SU-DHL-6 (cell line): ENCODE measurements around the gene NDUFAB1.
"Not testable (repeated sequence)": the region's sequence is repeated elsewhere in the genome, so short reads cannot be mapped to it uniquely, and the experiment has no call there.

ENCODE experiments used
- H2AFZ ChIP-seq: fragments of 200-600 bp; sonication (generic); 2 replicates; pipeline ENCODE4 v1.6.1; 2014; ENCODE audit warnings: low read depth, mild to moderate bottlenecking, moderate library complexity, mixed read lengths, antibody characterized with exemption, low read length; ENCODE audit not compliant: severe bottlenecking
- H3F3A ChIP-seq: fragments of 200-600 bp; shearing (Covaris generic); 2 replicates; pipeline ENCODE4 v1.6.0; 2016; ENCODE audit warnings: antibody characterized with exemption, mild to moderate bottlenecking; ENCODE audit not compliant: insufficient read depth
- H3K27ac ChIP-seq: fragments of 200-600 bp; sonication (generic); 2 replicates; pipeline ENCODE4 v1.5.1; 2016; ENCODE audit warnings: low read depth, mild to moderate bottlenecking, low read length, moderate library complexity, mixed read lengths
- H3K27me3 ChIP-seq: fragments of 200-600 bp; sonication (generic), shearing (Covaris generic); 2 replicates; pipeline ENCODE4 v1.6.0; 2014; ENCODE audit warnings: mild to moderate bottlenecking, low read length
- H3K36me3 ChIP-seq: fragments of 200-600 bp; sonication (generic); 2 replicates; pipeline ENCODE4 v1.6.1; 2014; ENCODE audit warnings: mild to moderate bottlenecking, low read length, mixed read lengths
- H3K4me2 ChIP-seq: fragments of 300-600, 200-600 bp; shearing (Covaris generic), sonication (generic); 2 replicates; pipeline ENCODE4 v1.6.0; 2014; ENCODE audit warnings: low read length, low read depth, mild to moderate bottlenecking; ENCODE audit not compliant: poor library complexity, severe bottlenecking
- H3K4me3 ChIP-seq: fragments of 200-600 bp; sonication (generic); 2 replicates; pipeline ENCODE4 v1.5.1; 2014; ENCODE audit warnings: antibody characterized with exemption, low read length, mild to moderate bottlenecking, mixed read lengths; ENCODE audit not compliant: insufficient read depth, poor library complexity, severe bottlenecking
- H3K79me2 ChIP-seq: fragments of 200-600 bp; sonication (generic); 2 replicates; pipeline ENCODE4 v1.6.1; 2014; ENCODE audit warnings: mild to moderate bottlenecking, low read length, moderate library complexity; ENCODE audit not compliant: insufficient read depth
- H3K9ac ChIP-seq: fragments of 200-600 bp; sonication (generic); 2 replicates; pipeline ENCODE4 v1.7.0; 2014; ENCODE audit warnings: mild to moderate bottlenecking, low read length
- H3K9me2 ChIP-seq: fragments of 200-600 bp; sonication (generic); replicated peaks from 2 replicates; pipeline ENCODE4 v1.6.1; 2014; ENCODE audit warnings: low read length; ENCODE audit not compliant: insufficient read depth
- H3K9me3 ChIP-seq: fragments of 200-600 bp; sonication (generic); 2 replicates; pipeline ENCODE4 v1.6.1; 2014; ENCODE audit warnings: low read length, mixed read lengths; ENCODE audit not compliant: insufficient read depth
- H4K20me1 ChIP-seq: fragments of 200-600 bp; sonication (generic); 2 replicates; pipeline ENCODE4 v1.6.1; 2014; ENCODE audit warnings: low read depth, mild to moderate bottlenecking, antibody characterized with exemption, low read length, moderate library complexity, mixed read lengths
- CTCF ChIP-seq: fragments of 200-600 bp; sonication (generic); IDR thresholded peaks from one replicate; pipeline ENCODE4 v1.5.1; 2017; ENCODE audit warnings: antibody characterized with exemption, mild to moderate bottlenecking, low read length, moderate library complexity; ENCODE audit not compliant: insufficient read depth, poor library complexity, severe bottlenecking
- EZH2phosphoT487 ChIP-seq: fragments of 200-600 bp; sonication (generic), shearing (Covaris generic); conservative IDR thresholded peaks from 2 replicates; pipeline ENCODE4 v1.6.1; 2018; ENCODE audit warnings: mild to moderate bottlenecking, antibody characterized with exemption, low read length, moderate library complexity, mixed read lengths

NDUFAB1 gene

GRCh38 chr16:23549938-23550337 is 46.2 kb downstream of the NDUFAB1 start:
- H3K4me2 ChIP-seq, result no peak overlapping the region
- H3K9ac ChIP-seq, result no peak overlapping the region
- H4K20me1 ChIP-seq, result no peaks in the 10 kb centered on the region
- no peaks in the 10 kb centered on the region for H3K9me2 ChIP-seq
- H3K27ac ChIP-seq, result no peak overlapping the region
- no peak for TF ChIP-seq CTCF
- TF ChIP-seq EZH2phosphoT487, result no peak
- H3K79me2 ChIP-seq, result peaks cover 3% of the 10 kb centered on the region; the same call in 1 of the 2 replicates
- H3K27me3 ChIP-seq, result no peaks in the 10 kb centered on the region
- H2AFZ ChIP-seq, result no peak overlapping the region
- H3K4me3 ChIP-seq, result no peak overlapping the region
- H3K9me3 ChIP-seq, result no peaks in the 10 kb centered on the region
- peaks cover 3% of the 10 kb centered on the region; the same call in 1 of the 2 replicates for H3K36me3 ChIP-seq
- no peaks in the 10 kb centered on the region for H3F3A ChIP-seq

- H3K4me2 ChIP-seq, result no peak overlapping the region
- no peak overlapping the region for H3K27ac ChIP-seq
- no peaks in the 10 kb centered on the region for H3K79me2 ChIP-seq
- no peak overlapping the region for H3K4me3 ChIP-seq
- H4K20me1 ChIP-seq, result no peaks in the 10 kb centered on the region
- H3K27me3 ChIP-seq, result no peaks in the 10 kb centered on the region
- H3K9ac ChIP-seq, result no peak overlapping the region
- no peaks in the 10 kb centered on the region for H3K9me3 ChIP-seq
- peaks cover 5% of the 10 kb centered on the region; the same call in 1 of the 2 replicates for H3K36me3 ChIP-seq
- H2AFZ ChIP-seq, result no peak overlapping the region
- no peaks in the 10 kb centered on the region for H3K9me2 ChIP-seq
- TF ChIP-seq CTCF (no peak), EZH2phosphoT487 (no peak)
- no peaks in the 10 kb centered on the region for H3F3A ChIP-seq
These were observed 51.7 kb downstream of the NDUFAB1 start for GRCh38 chr16:23544436-23544835.

GRCh38 chr16:23540817-23541178 is 55.3 kb downstream of the NDUFAB1 start:
- not testable (repeated sequence) for H3K9me3 ChIP-seq, H4K20me1 ChIP-seq, H3K9me2 ChIP-seq, H3K9ac ChIP-seq, H3K27ac ChIP-seq, H3F3A ChIP-seq, H3K36me3 ChIP-seq, H3K27me3 ChIP-seq, H3K4me3 ChIP-seq, H2AFZ ChIP-seq, H3K4me2 ChIP-seq, H3K79me2 ChIP-seq

GRCh38 chr16:23539984-23540816 is 55.9 kb downstream of the NDUFAB1 start:
- peaks cover 2% of the 10 kb centered on the region; the same call in 1 of the 2 replicates for H3K36me3 ChIP-seq
- no peak for TF ChIP-seq EZH2phosphoT487
- TF ChIP-seq CTCF, result no peak

More at GRCh38 chr16:23539984-23540816, 55.9 kb downstream of the NDUFAB1 start:
- Histone ChIP-seq H3F3A (no peaks in the 10 kb centered on the region), H3K9ac (no peak overlapping the region), H2AFZ (no peak overlapping the region), H3K79me2 (no peaks in the 10 kb centered on the region), H3K4me3 (no peak overlapping the region), H4K20me1 (no peaks in the 10 kb centered on the region), H3K4me2 (no peak overlapping the region), H3K27ac (no peak overlapping the region), H3K9me2 (no peaks in the 10 kb centered on the region), H3K27me3 (no peaks in the 10 kb centered on the region), H3K9me3 (no peaks in the 10 kb centered on the region)
